OCI-LY7 (cell line): Measurements from ENCODE around the gene ZBTB20.

Source experiments
- CTCF ChIP-seq: fragments of 200-600 bp; sonication (generic); conservative IDR thresholded peaks from 2 replicates; pipeline ENCODE4 v1.5.1; 2014; ENCODE audit warnings: mild to moderate bottlenecking, antibody characterized with exemption, low read length, moderate library complexity, mixed read lengths
- EZH2phosphoT487 ChIP-seq: fragments of 200-600 bp; sonication (generic); IDR thresholded peaks from 2 replicates; pipeline ENCODE4 v1.6.1; 2018; ENCODE audit warnings: low read depth, borderline replicate concordance, mild to moderate bottlenecking, mixed run types, antibody characterized with exemption, low read length, moderate library complexity, mixed read lengths

DNA sequence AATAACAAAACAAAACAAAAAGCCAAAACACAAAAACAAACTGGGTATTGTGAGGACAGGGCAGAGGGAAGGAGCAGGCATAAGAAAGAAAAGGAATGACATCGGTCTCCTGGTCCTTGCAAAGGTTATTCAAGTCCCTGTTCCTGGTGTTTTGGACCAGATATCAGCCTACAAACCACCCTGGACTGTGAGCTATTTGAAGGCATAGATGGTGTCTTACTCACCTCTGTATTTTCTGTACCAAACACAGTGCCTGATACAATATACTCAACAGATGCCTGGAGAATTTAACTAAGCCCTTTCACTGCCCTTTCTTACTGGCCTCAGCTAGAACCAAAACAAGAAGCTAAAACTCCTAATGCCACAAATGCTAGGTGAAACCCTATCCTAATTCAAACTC lies 656.3 kb downstream of the ZBTB20 start:
- no peak for TF ChIP-seq CTCF
- no peak for TF ChIP-seq EZH2phosphoT487
